GM18870 (cell line): ENCODE measurements around the gene MKNK1.

ENCODE experiments used
- ATAC-seq: cut with Tn5 transposase; IDR thresholded peaks from one replicate; pipeline ENCODE4 v1.9.1; 2021; ENCODE audit warnings: moderate library complexity; ENCODE audit not compliant: unreplicated experiment

The MKNK1 gene

GRCh38 chr1:46568461-46568891 lies 35.6 kb downstream of the MKNK1 start:
- ATAC-seq: no peak

- ATAC-seq: no peak
Measured at GRCh38 chr1:46563341-46563740, 40.7 kb downstream of the MKNK1 start.

- no peak for ATAC-seq
Measured at GRCh38 chr1:46562498-46562897, 41.6 kb downstream of the MKNK1 start.

- no peak for ATAC-seq
Measured at GRCh38 chr1:46558966-46559365, 45.1 kb downstream of the MKNK1 start.

- ATAC-seq: no peak
Measured at GRCh38 chr1:46558141-46558963, 45.7 kb downstream of the MKNK1 start.

GRCh38 chr1:46557403-46557802 lies 46.7 kb downstream of the MKNK1 start:
- ATAC-seq: no peak

- no peak for ATAC-seq
Measured at GRCh38 chr1:46556822-46557221, 47.2 kb downstream of the MKNK1 start.

- ATAC-seq: no peak
Measured at GRCh38 chr1:46555826-46556619, 48.0 kb downstream of the MKNK1 start.

- no peak for ATAC-seq
Measured at GRCh38 chr1:46554597-46555381, 49.3 kb downstream of the MKNK1 start.

- ATAC-seq: no peak
Measured at GRCh38 chr1:46554236-46554596, 49.9 kb downstream of the MKNK1 start.

- no peak for ATAC-seq
Measured at GRCh38 chr1:46553506-46553905, 50.6 kb downstream of the MKNK1 start.

GRCh38 chr1:46552357-46553237 lies 51.5 kb downstream of the MKNK1 start:
- no peak for ATAC-seq

- no peak for ATAC-seq
Measured at GRCh38 chr1:46551597-46552095, 52.4 kb downstream of the MKNK1 start, which contains the start of gene KNCN. TSS of gene KNCN (minus strand) at chr1:46551647. CDS start at chr1:46551215, 432 bp downstream.

- no peak for ATAC-seq
Measured at GRCh38 chr1:46550751-46551231, 53.3 kb downstream of the MKNK1 start.

- ATAC-seq: no peak
Measured at GRCh38 chr1:46549697-46550681, 54.1 kb downstream of the MKNK1 start.

GRCh38 chr1:46547481-46548383 lies 56.3 kb downstream of the MKNK1 start:
- no peak for ATAC-seq

- no peak for ATAC-seq
Measured at GRCh38 chr1:46546210-46546609, 57.9 kb downstream of the MKNK1 start.

- no peak for ATAC-seq
Measured at GRCh38 chr1:46545784-46546183, 58.3 kb downstream of the MKNK1 start.
